ENCODE measurements around the gene MICAL1. TPM values are rescaled to one million over a fixed set of nuclear protein-coding genes. Genes with fewer than 3 reads are reported as not detected.
A peak's percentile ranks its signal among the peaks of the same experiment; 100 is the strongest.

MICAL1 gene
- total RNA-seq, 2 experiments from 2014 or later, result 69.2 to 101 TPM

GRCh38 chr6:109477725-109478124 lies 22.2 kb upstream of the MICAL1 start:
- TF ChIP-seq EZH2phosphoT487 (IDR thresholded peaks at IDR 0.05; ENCODE audit: borderline replicate concordance, low read depth, low read length), result no peak
- TF ChIP-seq, protein P1, sequence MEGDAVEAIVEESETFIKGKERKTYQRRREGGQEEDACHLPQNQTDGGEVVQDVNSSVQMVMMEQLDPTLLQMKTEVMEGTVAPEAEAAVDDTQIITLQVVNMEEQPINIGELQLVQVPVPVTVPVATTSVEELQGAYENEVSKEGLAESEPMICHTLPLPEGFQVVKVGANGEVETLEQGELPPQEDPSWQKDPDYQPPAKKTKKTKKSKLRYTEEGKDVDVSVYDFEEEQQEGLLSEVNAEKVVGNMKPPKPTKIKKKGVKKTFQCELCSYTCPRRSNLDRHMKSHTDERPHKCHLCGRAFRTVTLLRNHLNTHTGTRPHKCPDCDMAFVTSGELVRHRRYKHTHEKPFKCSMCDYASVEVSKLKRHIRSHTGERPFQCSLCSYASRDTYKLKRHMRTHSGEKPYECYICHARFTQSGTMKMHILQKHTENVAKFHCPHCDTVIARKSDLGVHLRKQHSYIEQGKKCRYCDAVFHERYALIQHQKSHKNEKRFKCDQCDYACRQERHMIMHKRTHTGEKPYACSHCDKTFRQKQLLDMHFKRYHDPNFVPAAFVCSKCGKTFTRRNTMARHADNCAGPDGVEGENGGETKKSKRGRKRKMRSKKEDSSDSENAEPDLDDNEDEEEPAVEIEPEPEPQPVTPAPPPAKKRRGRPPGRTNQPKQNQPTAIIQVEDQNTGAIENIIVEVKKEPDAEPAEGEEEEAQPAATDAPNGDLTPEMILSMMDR (conservative IDR thresholded peaks at IDR 0.05; ENCODE audit: low read length), result no peak
- H3K79me2 ChIP-seq (ENCODE audit: insufficient read depth, low read depth, low read length), result peaks cover 92% of the 10 kb centered on the region
- BruUV-seq (replicated peaks), result no TSS peak
- H3K4me2 ChIP-seq (ENCODE audit: low read length), result peak overlapping the region; percentile 70
- peaks cover 93% of the 10 kb centered on the region for H3K36me3 ChIP-seq (ENCODE audit: insufficient read depth, low read length)
- H4K20me1 ChIP-seq (ENCODE audit: insufficient read depth, low read length), result peaks cover 52% of the 10 kb centered on the region
- H3K9me2 ChIP-seq (ENCODE audit: insufficient read depth, low read length), result no peaks in the 10 kb centered on the region
- intact Hi-C loops (cut with micrococcal nuclease; ENCODE audit: unreplicated experiment), result no loop called here
- H2AFZ ChIP-seq (ENCODE audit: low read length), result no peak overlapping the region
- DNase-seq (ENCODE audit: low spot score), result no peak
- H3K4me1 ChIP-seq (ENCODE audit: insufficient read depth, low read length, poor library complexity, severe bottlenecking), result peaks cover 74% of the 10 kb centered on the region
- CTCF ChIA-PET (ENCODE audit: unreplicated experiment), result interaction anchor here (1.1 kb wide), 1 partner anchor 15 kb away, joined by 3 read pairs; no protein-coding TSS in a partner anchor
- no peaks in the 10 kb centered on the region for H3K9me3 ChIP-seq (ENCODE audit: low read length)
- H3K27ac ChIP-seq (ENCODE audit: low read depth, low read length, poor library complexity, severe bottlenecking), result no peak overlapping the region
- H3K4me3 ChIP-seq (ENCODE audit: low read depth, low read length, poor library complexity, severe bottlenecking), result peak overlapping the region; percentile 96
- POLR2A ChIA-PET, result interaction anchor here (1.4 to 1.5 kb wide), 2 partner anchors 14 to 18 kb away, joined by 8 to 11 read pairs; no protein-coding TSS in a partner anchor

GRCh38 chr6:109477184-109477583 lies 21.6 kb upstream of the MICAL1 start:
- POLR2A ChIA-PET, result interaction anchor here (1.1 to 1.4 kb wide), 2 partner anchors 11 to 17 kb away, joined by 4 to 6 read pairs; no protein-coding TSS in a partner anchor
- H3K4me1 ChIP-seq (ENCODE audit: insufficient read depth, low read length, poor library complexity, severe bottlenecking), result peaks cover 79% of the 10 kb centered on the region

GRCh38 chr6:109475625-109476024 lies 20.1 kb upstream of the MICAL1 start:
- POLR2A ChIA-PET, result interaction anchor here (1.4 to 1.5 kb wide), 2 partner anchors 12 to 15 kb away, joined by 3 to 8 read pairs; no protein-coding TSS in a partner anchor
- CTCF ChIA-PET (ENCODE audit: unreplicated experiment), result no interaction called here
- peaks cover 74% of the 10 kb centered on the region for H3K79me2 ChIP-seq (ENCODE audit: insufficient read depth, low read depth, low read length)
- H4K20me1 ChIP-seq (ENCODE audit: insufficient read depth, low read length), result peaks cover 51% of the 10 kb centered on the region
- peaks cover 98% of the 10 kb centered on the region for H3K36me3 ChIP-seq (ENCODE audit: insufficient read depth, low read length)
- BruUV-seq (replicated peaks), result no TSS peak
- H3K9me3 ChIP-seq (ENCODE audit: low read length), result no peaks in the 10 kb centered on the region
- peaks cover 66% of the 10 kb centered on the region for H3K4me1 ChIP-seq (ENCODE audit: insufficient read depth, low read length, poor library complexity, severe bottlenecking)
- TF ChIP-seq, protein P1 (conservative IDR thresholded peaks at IDR 0.05; ENCODE audit: low read length), result no peak
- H3K4me2 ChIP-seq (ENCODE audit: low read length), result peak overlapping the region; percentile 9; the same call in 1 of the 2 replicates
- no peak overlapping the region for H2AFZ ChIP-seq (ENCODE audit: low read length)
- no peak overlapping the region for H3K4me3 ChIP-seq (ENCODE audit: low read depth, low read length, poor library complexity, severe bottlenecking)
- intact Hi-C loops (cut with micrococcal nuclease; ENCODE audit: unreplicated experiment), result no loop called here
- DNase-seq (ENCODE audit: low spot score), result no peak
- H3K27ac ChIP-seq (ENCODE audit: low read depth, low read length, poor library complexity, severe bottlenecking), result no peak overlapping the region
- H3K9me2 ChIP-seq (ENCODE audit: insufficient read depth, low read length), result no peaks in the 10 kb centered on the region

More at GRCh38 chr6:109477184-109477583, 21.6 kb upstream of the MICAL1 start:
- Histone ChIP-seq H2AFZ (ENCODE audit: low read length) (no peak overlapping the region), H3K9me3 (ENCODE audit: low read length) (no peaks in the 10 kb centered on the region), H3K79me2 (ENCODE audit: insufficient read depth, low read depth, low read length) (peaks cover 89% of the 10 kb centered on the region), H3K4me2 (ENCODE audit: low read length) (peak overlapping the region; percentile 70), H3K27ac (ENCODE audit: low read depth, low read length, poor library complexity, severe bottlenecking) (no peak overlapping the region), H4K20me1 (ENCODE audit: insufficient read depth, low read length) (peaks cover 54% of the 10 kb centered on the region), H3K9me2 (ENCODE audit: insufficient read depth, low read length) (no peaks in the 10 kb centered on the region), H3K36me3 (ENCODE audit: insufficient read depth, low read length) (peaks cover 98% of the 10 kb centered on the region), H3K4me3 (ENCODE audit: low read depth, low read length, poor library complexity, severe bottlenecking) (peak overlapping the region; percentile 96)
- BruUV-seq (replicated peaks), result no TSS peak
- CTCF ChIA-PET (ENCODE audit: unreplicated experiment), result no interaction called here
- intact Hi-C loops (cut with micrococcal nuclease; ENCODE audit: unreplicated experiment), result no loop called here
- TF ChIP-seq EZH2phosphoT487 (IDR thresholded peaks at IDR 0.05; ENCODE audit: borderline replicate concordance, low read depth, low read length), result no peak
- TF ChIP-seq, protein P1 (conservative IDR thresholded peaks at IDR 0.05; ENCODE audit: low read length), result no peak
- no peak for DNase-seq (ENCODE audit: low spot score)
